HG03565 (cell line): ENCODE data around the gene SLC36A3.
"Not testable (repeated sequence)": the region's sequence is repeated elsewhere in the genome, so short reads cannot be mapped to it uniquely, and the experiment has no call there.

Experiments used
- ATAC-seq: cut with Tn5 transposase; IDR thresholded peaks from one replicate; pipeline ENCODE4 v1.9.1; 2021; ENCODE audit warnings: mild to moderate bottlenecking, moderate library complexity; ENCODE audit not compliant: unreplicated experiment

The SLC36A3 gene

GRCh38 chr5:151303666-151304065 lies at the start of gene SLC36A3:
Gene SLC36A3 (minus strand): TSS chr5:151303766. CDS start chr5:151303354, 412 bp downstream.
- ATAC-seq: no peak

- no peak for ATAC-seq
Measured at GRCh38 chr5:151351671-151352070, 48.1 kb upstream of the SLC36A3 start.

GRCh38 chr5:151348789-151349188 lies 45.2 kb upstream of the SLC36A3 start:
- ATAC-seq: no peak

GRCh38 chr5:151347369-151347768 lies 43.8 kb upstream of the SLC36A3 start, which contains the start of gene SLC36A2:
Gene SLC36A2 (minus strand): TSS chr5:151347559. CDS start chr5:151347460, 99 bp downstream.
- no peak for ATAC-seq

GRCh38 chr5:151345808-151346478 lies 42.4 kb upstream of the SLC36A3 start:
- no peak for ATAC-seq

GRCh38 chr5:151345187-151345807 lies 41.7 kb upstream of the SLC36A3 start:
- no peak for ATAC-seq

GRCh38 chr5:151344088-151344487 lies 40.5 kb upstream of the SLC36A3 start:
- no peak for ATAC-seq

GRCh38 chr5:151340004-151340403 lies 36.4 kb upstream of the SLC36A3 start:
- ATAC-seq: no peak

GRCh38 chr5:151338734-151339133 lies 35.2 kb upstream of the SLC36A3 start:
- no peak for ATAC-seq

GRCh38 chr5:151332857-151333256 lies 29.3 kb upstream of the SLC36A3 start:
- ATAC-seq: no peak

- no peak for ATAC-seq
Measured at GRCh38 chr5:151328734-151329133, 25.2 kb upstream of the SLC36A3 start.

- no peak for ATAC-seq
Measured at GRCh38 chr5:151327585-151327984, 24.0 kb upstream of the SLC36A3 start.

GRCh38 chr5:151326266-151326665 lies 22.7 kb upstream of the SLC36A3 start:
- ATAC-seq: no peak

- ATAC-seq: no peak
Measured at GRCh38 chr5:151320481-151320880, 16.9 kb upstream of the SLC36A3 start.

- ATAC-seq: peak; percentile 83
Measured at GRCh38 chr5:151318850-151319732, 15.5 kb upstream of the SLC36A3 start.

GRCh38 chr5:151317871-151318270 lies 14.3 kb upstream of the SLC36A3 start:
- no peak for ATAC-seq

GRCh38 chr5:151315998-151316597 lies 12.5 kb upstream of the SLC36A3 start:
- ATAC-seq: peak; percentile 68

- ATAC-seq: no peak
Measured at GRCh38 chr5:151313357-151313756, 9.8 kb upstream of the SLC36A3 start.

- no peak for ATAC-seq
Measured at GRCh38 chr5:151312756-151313324, 9.3 kb upstream of the SLC36A3 start.

- ATAC-seq: no peak
Measured at GRCh38 chr5:151310932-151311331, 7.4 kb upstream of the SLC36A3 start.

GRCh38 chr5:151309821-151310220 lies 6.3 kb upstream of the SLC36A3 start:
- not testable (repeated sequence) for ATAC-seq
